Panc1 (cell line): ENCODE measurements around the gene AIG1. TPM values are rescaled to one million over a fixed set of nuclear protein-coding genes. Genes with fewer than 3 reads are reported as not detected.

ENCODE experiments used
- ATAC-seq: fragments of 200-7000 bp; cut with Tn5 transposase; 2 replicates; pipeline ENCODE4 v1.9.1; 2020; ENCODE audit warnings: mild to moderate bottlenecking, moderate library complexity
- BruUV-seq: library from RNA; stranded (reverse); fragments of 400-500 nt; replicated peaks from 2 replicates; lab custom pipeline; 2021; lab: Mats Ljungman, UMichigan
- CTCF ChIA-PET: fragments of 300-600 bp; sonication (Branson Sonifier 250); formaldehyde crosslinking; loops from one replicate; lab custom pipeline; 2022; ENCODE audit warnings: antibody characterized with exemption; lab: Charles Lee
- POLR2A ChIA-PET: fragments of 300-600 bp; sonication (Branson Sonifier 250); formaldehyde crosslinking; loops from one replicate; lab custom pipeline; 2022; ENCODE audit warnings: antibody characterized with exemption; lab: Charles Lee
- DNase-seq: peaks from one replicate; pipeline ENCODE4 v3.0.0-alpha.2; 2010; ENCODE audit warnings: low read depth, low spot score
- H3K27ac ChIP-seq: 2 replicates; pipeline ENCODE4 v1.5.1; 2011; ENCODE audit warnings: mild to moderate bottlenecking, low read length, inconsistent platforms
- H3K27me3 ChIP-seq: fragments of 200-500 bp; sonication (Bioruptor generic); 2 replicates; pipeline ENCODE4 v1.6.0; 2014; ENCODE audit warnings: low read length, inconsistent platforms; ENCODE audit not compliant: control insufficient read depth, insufficient read depth
- H3K36me3 ChIP-seq: fragments of 200-500 bp; sonication (Bioruptor generic); 2 replicates; pipeline ENCODE4 v1.5.1; 2014; ENCODE audit warnings: inconsistent platforms, mild to moderate bottlenecking, low read length, moderate library complexity; ENCODE audit not compliant: control insufficient read depth, insufficient read depth
- H3K4me1 ChIP-seq: 2 replicates; pipeline ENCODE4 v1.5.1; 2011; ENCODE audit warnings: inconsistent platforms, mild to moderate bottlenecking, low read length, moderate library complexity; ENCODE audit not compliant: control insufficient read depth, insufficient read depth
- H3K4me3 ChIP-seq, 2 experiments: 2 replicates each; pipeline ENCODE4 v1.5.1; 2011 to 2012; ENCODE audit warnings: low read depth in 2 of 2, low read length in 2 of 2, mild to moderate bottlenecking in 2 of 2, inconsistent platforms in 1 of 2, moderate library complexity in 1 of 2
- H3K9me3 ChIP-seq: fragments of 200-500 bp; sonication (Bioruptor generic); 2 replicates; pipeline ENCODE4 v1.5.1; 2014; ENCODE audit warnings: low read depth, mild to moderate bottlenecking, inconsistent platforms, low read length, moderate library complexity; ENCODE audit not compliant: control insufficient read depth, insufficient read depth
- POLR2AphosphoS5 ChIP-seq: IDR thresholded peaks from 2 replicates; pipeline ENCODE4 v1.6.1; 2012; ENCODE audit warnings: mild to moderate bottlenecking, low read depth, low read length, moderate library complexity
- REST ChIP-seq, 2 experiments: IDR thresholded peaks; 2 replicates each; pipeline ENCODE4 v1.6.1; 2011 to 2012; ENCODE audit warnings: low read depth in 2 of 2, control low read depth in 1 of 2, low read length in 1 of 2, mild to moderate bottlenecking in 1 of 2, moderate library complexity in 1 of 2; ENCODE audit not compliant: insufficient read depth in 1 of 2
- SIN3A ChIP-seq: IDR thresholded peaks from 2 replicates; pipeline ENCODE4 v1.6.1; 2012; ENCODE audit warnings: low read depth, mild to moderate bottlenecking, low read length, moderate library complexity, borderline replicate concordance; ENCODE audit not compliant: insufficient read depth
- TCF7L2 ChIP-seq: IDR thresholded peaks from 2 replicates; pipeline ENCODE4 v1.6.1; 2011; ENCODE audit warnings: mild to moderate bottlenecking, low read depth, low read length, inconsistent platforms
- in situ Hi-C: cut with HindIII; loops from 2 replicates; pipeline ENCODE4 v1.10.0; 2016; ENCODE audit warnings: low sequenced_read_pairs, low pct_unique_long_range_greater_than_20kb
- intact Hi-C: fragments of 100-400 bp; cut with micrococcal nuclease; formaldehyde crosslinking; loops from one replicate; pipeline ENCODE4 v1.10.0; 2022; ENCODE audit not compliant: unreplicated experiment
- total RNA-seq: library from RNA; stranded (reverse); gene quantifications from one replicate; pipeline ENCODE4 v1.2.1, GENCODE V29; 2021; ENCODE audit not compliant: unreplicated experiment
- TF ChIP-seq, protein P1 (sequence below): fragments of 450-650 bp; IDR thresholded peaks from 2 replicates; pipeline ENCODE4 v1.5.1; 2017; ENCODE audit warnings: mild to moderate bottlenecking

Gene AIG1
- total RNA-seq, 1 experiment from 2014 or later: 23.9 TPM

DNA sequence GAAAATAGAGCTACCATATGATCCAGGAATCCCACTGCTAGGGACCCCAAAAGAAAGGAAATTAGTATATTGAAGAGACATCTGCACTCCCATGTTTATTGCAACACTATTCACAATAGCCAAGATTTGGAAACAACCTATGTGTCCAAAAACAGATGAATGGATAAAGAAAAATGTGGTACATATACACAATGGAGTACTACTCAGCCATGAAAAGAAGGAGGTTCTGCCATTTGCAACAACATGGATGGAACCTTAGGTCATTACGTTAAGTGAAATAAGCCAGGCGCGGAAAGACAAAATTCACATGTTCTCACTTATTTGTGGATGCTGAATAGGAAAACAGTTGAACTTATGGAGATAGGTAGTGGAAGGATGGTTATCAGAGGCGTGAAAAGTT is 252.5 kb downstream of the AIG1 start:
- Histone ChIP-seq H3K9me3 (no peaks in the 10 kb centered on the region), H3K36me3 (no peaks in the 10 kb centered on the region), H3K4me3 (no peak overlapping the region), H3K4me1 (no peaks in the 10 kb centered on the region), H3K27me3 (no peaks in the 10 kb centered on the region), H3K27ac (no peak overlapping the region)
- DNase-seq (no peak), ATAC-seq (no peak)
- in situ Hi-C loops (no loop called here), intact Hi-C loops (no loop called here)
- TF ChIP-seq TCF7L2 (no peak), POLR2AphosphoS5 (no peak), SIN3A (no peak), REST (IDR thresholded peaks at IDR 0.05; ENCODE audit: insufficient read depth in 1 of 2, low read depth in 2 of 2, low read length in 1 of 2) (no peak)
- TF ChIP-seq, protein P1, sequence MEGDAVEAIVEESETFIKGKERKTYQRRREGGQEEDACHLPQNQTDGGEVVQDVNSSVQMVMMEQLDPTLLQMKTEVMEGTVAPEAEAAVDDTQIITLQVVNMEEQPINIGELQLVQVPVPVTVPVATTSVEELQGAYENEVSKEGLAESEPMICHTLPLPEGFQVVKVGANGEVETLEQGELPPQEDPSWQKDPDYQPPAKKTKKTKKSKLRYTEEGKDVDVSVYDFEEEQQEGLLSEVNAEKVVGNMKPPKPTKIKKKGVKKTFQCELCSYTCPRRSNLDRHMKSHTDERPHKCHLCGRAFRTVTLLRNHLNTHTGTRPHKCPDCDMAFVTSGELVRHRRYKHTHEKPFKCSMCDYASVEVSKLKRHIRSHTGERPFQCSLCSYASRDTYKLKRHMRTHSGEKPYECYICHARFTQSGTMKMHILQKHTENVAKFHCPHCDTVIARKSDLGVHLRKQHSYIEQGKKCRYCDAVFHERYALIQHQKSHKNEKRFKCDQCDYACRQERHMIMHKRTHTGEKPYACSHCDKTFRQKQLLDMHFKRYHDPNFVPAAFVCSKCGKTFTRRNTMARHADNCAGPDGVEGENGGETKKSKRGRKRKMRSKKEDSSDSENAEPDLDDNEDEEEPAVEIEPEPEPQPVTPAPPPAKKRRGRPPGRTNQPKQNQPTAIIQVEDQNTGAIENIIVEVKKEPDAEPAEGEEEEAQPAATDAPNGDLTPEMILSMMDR: no peak
- ChIA-PET POLR2A (no interaction called here), CTCF (no interaction called here)
- no TSS peak for BruUV-seq

DNA sequence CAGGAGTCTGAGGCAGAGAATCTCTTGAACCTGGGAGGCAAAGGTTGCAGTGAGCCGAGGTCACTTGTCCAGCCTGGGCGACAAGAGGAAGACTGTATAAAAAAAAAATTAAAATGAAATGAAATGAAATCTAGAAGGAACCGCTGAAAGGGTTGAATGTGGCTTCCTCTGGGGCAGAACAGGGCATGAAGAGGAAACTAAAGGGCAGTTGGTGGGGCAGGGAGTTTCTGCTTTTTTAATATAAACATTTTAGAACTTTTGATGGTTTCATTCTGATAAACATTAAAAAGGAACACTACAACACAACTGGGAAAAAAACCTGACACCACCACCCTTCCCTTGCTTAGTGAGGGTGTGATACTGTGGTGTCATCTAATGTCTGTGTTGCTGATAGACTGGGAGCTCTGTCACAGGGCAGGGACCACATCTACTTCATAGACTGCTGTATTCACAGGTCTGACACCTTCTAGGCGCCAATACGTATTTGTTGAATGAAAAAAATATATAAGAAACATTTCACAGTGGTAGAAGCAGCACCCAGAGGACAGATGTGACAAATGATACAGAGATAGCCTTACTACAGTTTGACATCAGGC is 260.9 kb downstream of the AIG1 start:
- H3K27me3 ChIP-seq: no peaks in the 10 kb centered on the region
- H3K36me3 ChIP-seq: no peaks in the 10 kb centered on the region
- ChIA-PET CTCF (no interaction called here), POLR2A (no interaction called here)
- no peak overlapping the region for H3K4me3 ChIP-seq
- ATAC-seq (no peak), DNase-seq (no peak)
- no peak for TF ChIP-seq TCF7L2
- no peak for TF ChIP-seq SIN3A
- TF ChIP-seq REST (IDR thresholded peaks at IDR 0.05; ENCODE audit: insufficient read depth in 1 of 2, low read depth in 2 of 2, low read length in 1 of 2): no peak
- no peak for TF ChIP-seq POLR2AphosphoS5
- TF ChIP-seq, protein P1: no peak
- intact Hi-C loops: no loop called here
- H3K9me3 ChIP-seq: no peaks in the 10 kb centered on the region
- no peak overlapping the region for H3K27ac ChIP-seq
- in situ Hi-C loops: no loop called here
- BruUV-seq: no TSS peak
- H3K4me1 ChIP-seq: no peaks in the 10 kb centered on the region
